ENCODE results near the gene RHOT2. TPM values are rescaled to one million over a fixed set of nuclear protein-coding genes. Genes with fewer than 3 reads are reported as not detected.
A peak's percentile ranks its signal among the peaks of the same experiment; 100 is the strongest.

RHOT2 gene
- total and polyA plus RNA-seq, 10 of the 15 experiments (the other 5 are each of a cell fraction or from before 2014, with no cell fraction given): 3.7 to 174 (median 69.8) TPM

GRCh38 chr16:681746-682427 is 14.0 kb downstream of the RHOT2 start:
- CTCF ChIA-PET: no interaction called here
- Histone ChIP-seq H4K20me1 (ENCODE audit: control insufficient read depth, insufficient read depth) (peaks cover 6% of the 10 kb centered on the region; the same call in 1 of the 2 replicates), H3K27ac (ENCODE audit: control insufficient read depth, insufficient read depth) (no peak overlapping the region), H3K36me3 (ENCODE audit: control insufficient read depth in 2 of 2, insufficient read depth in 2 of 2, low read length in 1 of 2) (peaks cover 6 to 14% of the 10 kb centered on the region in 2 experiments; a peak in 2 of 4 replicates), H3K4me3 (peak overlapping the region; percentile 77), H3K4me2 (ENCODE audit: control insufficient read depth, insufficient read depth) (peak overlapping the region; percentile 98), H3K79me2 (ENCODE audit: control insufficient read depth, insufficient read depth, low read length) (peaks cover 24% of the 10 kb centered on the region), H3K4me1 (ENCODE audit: control insufficient read depth, insufficient read depth, low read length) (peaks cover 15% of the 10 kb centered on the region), H3K9ac (ENCODE audit: control insufficient read depth, insufficient read depth, low read length) (no peak overlapping the region), H3K27me3 (replicated peaks in 1 of 2; ENCODE audit: control insufficient read depth in 2 of 2, insufficient read depth in 2 of 2, low read length in 1 of 2) (no peaks in the 10 kb centered on the region), H3K9me3 (replicated peaks; ENCODE audit: control insufficient read depth, insufficient read depth, low read length) (no peaks in the 10 kb centered on the region), H2AFZ (ENCODE audit: control insufficient read depth, low read depth, low read length) (no peak overlapping the region)
- RAD21 ChIA-PET (ENCODE audit: unreplicated experiment): interaction anchor here (1.2 kb wide), 1 partner anchor 8 kb away, joined by 4 read pairs; the partner anchor contains the start of gene WDR24
- TF ChIP-seq ZBED1 (IDR thresholded peaks at IDR 0.05; ENCODE audit: borderline replicate concordance): 0 out of 2 replicates have a peak, but pooled peaks have one; percentile 11
- no peak for TF ChIP-seq MYB (IDR thresholded peaks at IDR 0.05; ENCODE audit: borderline replicate concordance, low read depth, low read length)
- TF ChIP-seq POLR2A (IDR thresholded peaks at IDR 0.05; ENCODE audit: low read depth, low read length): peak; percentile 32; the same call in 1 of the 2 replicates
- TF ChIP-seq ELK1 (IDR thresholded peaks at IDR 0.05; ENCODE audit: low read depth, low read length): no peak
- TF ChIP-seq EZH2 (IDR thresholded peaks at IDR 0.05; ENCODE audit: borderline replicate concordance, control insufficient read depth, low read depth, low read length): no peak
- TF ChIP-seq HCFC1 (IDR thresholded peaks at IDR 0.05; ENCODE audit: low read length): no peak
- intact Hi-C loops (cut with micrococcal nuclease; ENCODE audit: unreplicated experiment): loop anchor here (5.0 kb wide), 1 partner anchor 45 kb away; the partner anchor contains the start of gene METTL26
- WGBS (ENCODE audit: insufficient coverage, insufficient replicate concordance, low lambda C conversion rate, missing lambda C conversion rate): 87% methylated on average over 28 of the region's 28 CpGs
- in situ Hi-C loops (cut with MboI): no loop called here
- POLR2A ChIA-PET: interaction anchor here (1.6 to 2.0 kb wide), 2 partner anchors 8 to 19 kb away, joined by 3 to 13 read pairs; partner anchors contain the start of gene WDR24
- DNase-seq (ENCODE audit: low read depth, low spot score) (no peak), FAIRE-seq (no peak), ATAC-seq (no peak)
- BruUV-seq (replicated peaks): TSS peak; percentile 77
- SMC1A ChIA-PET (ENCODE audit: uncharacterized antibody, unreplicated experiment): no interaction called here

All from GM12878 (cell line).